ENCODE measurements around the gene PDLIM7.

DNA sequence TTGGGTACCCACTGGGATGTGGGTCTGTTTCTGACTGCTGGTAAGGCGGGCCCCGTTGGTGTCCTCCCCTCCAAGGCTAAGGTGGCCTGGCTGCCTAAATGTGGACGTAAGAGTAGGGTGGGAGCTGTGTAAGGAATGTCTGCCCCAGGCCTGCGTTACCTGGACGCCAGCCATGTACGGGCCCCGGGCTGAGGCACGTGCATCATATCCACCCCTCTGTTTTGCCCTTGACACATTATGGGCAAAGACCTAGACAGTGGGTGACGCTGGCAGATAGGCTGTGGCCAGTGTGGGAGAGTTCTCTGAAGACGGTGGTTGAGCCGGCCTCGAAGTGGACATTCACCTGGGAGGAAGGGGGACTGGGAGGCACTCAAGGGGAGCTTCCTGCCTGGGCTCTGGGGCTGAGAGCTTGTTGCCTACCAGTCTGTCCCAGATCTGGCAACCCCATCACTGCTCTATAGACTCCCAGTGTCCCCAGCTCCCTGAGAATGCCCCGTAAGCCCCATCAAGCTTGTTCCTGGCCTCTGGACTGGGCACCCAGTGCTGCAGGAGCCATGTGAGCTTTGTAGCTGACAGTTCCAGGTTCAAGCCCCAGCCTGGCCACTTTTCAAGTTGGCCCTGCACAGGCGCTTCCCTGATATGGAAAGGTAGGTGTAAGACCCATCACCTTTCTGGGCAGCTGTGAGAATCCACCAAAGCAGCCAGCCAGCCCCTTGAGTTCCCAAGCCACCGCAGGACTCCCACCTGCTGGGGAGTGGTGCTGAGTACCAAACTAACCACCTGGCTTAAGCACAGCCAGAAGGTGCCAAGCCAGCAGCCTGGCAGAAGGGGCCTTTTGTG lies 54.0 kb downstream of the PDLIM7 start:
- TF ChIP-seq, protein P1, sequence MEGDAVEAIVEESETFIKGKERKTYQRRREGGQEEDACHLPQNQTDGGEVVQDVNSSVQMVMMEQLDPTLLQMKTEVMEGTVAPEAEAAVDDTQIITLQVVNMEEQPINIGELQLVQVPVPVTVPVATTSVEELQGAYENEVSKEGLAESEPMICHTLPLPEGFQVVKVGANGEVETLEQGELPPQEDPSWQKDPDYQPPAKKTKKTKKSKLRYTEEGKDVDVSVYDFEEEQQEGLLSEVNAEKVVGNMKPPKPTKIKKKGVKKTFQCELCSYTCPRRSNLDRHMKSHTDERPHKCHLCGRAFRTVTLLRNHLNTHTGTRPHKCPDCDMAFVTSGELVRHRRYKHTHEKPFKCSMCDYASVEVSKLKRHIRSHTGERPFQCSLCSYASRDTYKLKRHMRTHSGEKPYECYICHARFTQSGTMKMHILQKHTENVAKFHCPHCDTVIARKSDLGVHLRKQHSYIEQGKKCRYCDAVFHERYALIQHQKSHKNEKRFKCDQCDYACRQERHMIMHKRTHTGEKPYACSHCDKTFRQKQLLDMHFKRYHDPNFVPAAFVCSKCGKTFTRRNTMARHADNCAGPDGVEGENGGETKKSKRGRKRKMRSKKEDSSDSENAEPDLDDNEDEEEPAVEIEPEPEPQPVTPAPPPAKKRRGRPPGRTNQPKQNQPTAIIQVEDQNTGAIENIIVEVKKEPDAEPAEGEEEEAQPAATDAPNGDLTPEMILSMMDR (IDR thresholded peaks at IDR 0.05) = no peak
- no peak for TF ChIP-seq ZFX (IDR thresholded peaks at IDR 0.05; ENCODE audit: borderline replicate concordance)
